Lower lobe of right lung (tissue), 2 donors: ENCODE data around the gene THBS4. TPM values are rescaled to one million over a fixed set of nuclear protein-coding genes. Genes with fewer than 3 reads are reported as not detected.
A peak's percentile ranks its signal among the peaks of the same experiment; 100 is the strongest.

ENCODE experiments used
- ATAC-seq, 2 donors: fragments of 200-7000 bp; cut with Tn5 transposase; one replicate each; pipeline ENCODE4 v1.9.1; 2020 to 2022; ENCODE audit warnings: mild to moderate bottlenecking in 2 of 2, moderate library complexity in 2 of 2
- DNase-seq: peaks from one replicate; pipeline ENCODE4 v3.0.0-alpha.2; 2020
- H3K27ac ChIP-seq: fragments of 200-600 bp; one replicate; pipeline ENCODE4 v1.8.0; 2022
- H3K27me3 ChIP-seq: fragments of 200-600 bp; one replicate; pipeline ENCODE4 v1.8.0; 2022; ENCODE audit warnings: low read depth
- H3K36me3 ChIP-seq: fragments of 200-600 bp; one replicate; pipeline ENCODE4 v1.8.0; 2022; ENCODE audit warnings: mild to moderate bottlenecking
- H3K4me1 ChIP-seq: fragments of 200-600 bp; one replicate; pipeline ENCODE4 v1.8.0; 2022
- H3K4me3 ChIP-seq: fragments of 200-600 bp; one replicate; pipeline ENCODE4 v1.8.0; 2022; ENCODE audit warnings: mild to moderate bottlenecking
- H3K9me3 ChIP-seq: fragments of 200-600 bp; one replicate; pipeline ENCODE4 v1.8.0; 2022
- CTCF ChIP-seq: fragments of 200-600 bp; IDR thresholded peaks from one replicate; pipeline ENCODE4 v1.8.0; 2022; ENCODE audit warnings: antibody characterized with exemption, mild to moderate bottlenecking
- intact Hi-C: fragments of 100-400 bp; cut with DNase I; formaldehyde crosslinking; loops from one replicate; pipeline ENCODE4 v1.11.0; 2022
- total RNA-seq: library from RNA; stranded (reverse); fragmentation: NEBNext Ultra II Directional; extraction: Animal tissue kit (Norgen Biotek cat#: 25700); gene quantifications from one replicate; pipeline ENCODE4 v1.2.1, GENCODE V29; 2021
- donor health status: DM: no; HTN: yes; CAD: no; lungs with severe emphysema.

The THBS4 gene
- total RNA-seq, 1 donor from 2014 or later, result 2.9 TPM

DNA sequence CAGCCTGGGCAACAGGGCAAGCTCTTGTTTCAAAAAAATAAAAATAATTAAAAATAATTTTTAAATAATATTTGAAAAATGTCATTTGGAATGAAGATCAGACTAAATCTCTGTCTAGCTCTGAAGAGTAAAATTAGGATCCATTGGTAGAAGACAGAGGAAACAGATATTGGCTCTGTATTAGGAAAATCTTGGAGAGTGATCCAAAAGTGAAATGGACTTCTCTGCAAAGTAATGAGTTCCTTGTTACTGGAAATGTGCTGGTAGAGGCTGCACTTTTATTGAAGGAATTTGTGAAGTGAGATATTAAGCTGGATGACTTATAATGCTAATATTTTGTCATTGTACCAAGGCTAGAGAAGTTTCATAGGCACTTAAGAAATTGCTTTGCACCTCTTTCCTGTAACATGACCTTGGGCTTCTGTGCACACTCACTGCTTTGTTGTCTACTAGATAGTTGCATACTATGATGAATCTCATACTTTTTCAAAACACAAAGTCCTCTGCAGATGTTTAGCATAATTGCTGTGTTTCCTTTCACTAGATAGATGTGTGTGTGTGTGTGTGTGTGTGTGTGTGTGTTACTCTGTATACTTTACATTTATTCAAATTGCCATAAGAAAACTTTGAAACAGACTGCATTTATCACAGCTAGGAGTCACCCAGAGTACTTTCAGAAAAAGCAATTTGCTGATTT lies 13.1 kb downstream of the THBS4 start:
- intact Hi-C loops, result no loop called here
- ATAC-seq, result no peak
- H3K27me3 ChIP-seq, result peaks cover 4% of the 10 kb centered on the region

GRCh38 chr5:80052464-80052863 lies 17.3 kb downstream of the THBS4 start:
- intact Hi-C loops, result no loop called here
- no peak overlapping the region for H3K27ac ChIP-seq
- H3K4me1 ChIP-seq, result no peaks in the 10 kb centered on the region
- H3K4me3 ChIP-seq, result no peak overlapping the region
- no peak for TF ChIP-seq CTCF
- ATAC-seq, result no peak
- DNase-seq, result no peak
- H3K27me3 ChIP-seq, result no peaks in the 10 kb centered on the region
- no peaks in the 10 kb centered on the region for H3K36me3 ChIP-seq
- no peaks in the 10 kb centered on the region for H3K9me3 ChIP-seq

More for the DNA sequence above, 13.1 kb downstream of the THBS4 start:
- no peaks in the 10 kb centered on the region for H3K9me3 ChIP-seq
- H3K36me3 ChIP-seq, result no peaks in the 10 kb centered on the region
- no peak for TF ChIP-seq CTCF
- DNase-seq, result no peak
- no peaks in the 10 kb centered on the region for H3K4me1 ChIP-seq
- no peak overlapping the region for H3K4me3 ChIP-seq
- no peak overlapping the region for H3K27ac ChIP-seq

- Histone ChIP-seq H3K27ac (no peak overlapping the region), H3K27me3 (no peaks in the 10 kb centered on the region), H3K36me3 (no peaks in the 10 kb centered on the region), H3K4me3 (no peak overlapping the region), H3K4me1 (no peaks in the 10 kb centered on the region), H3K9me3 (no peaks in the 10 kb centered on the region)
- no peak for TF ChIP-seq CTCF
- DNase-seq, result no peak
- ATAC-seq, result no peak
- intact Hi-C loops, result no loop called here
These were observed 19.5 kb downstream of the THBS4 start for GRCh38 chr5:80054682-80055081.

DNA sequence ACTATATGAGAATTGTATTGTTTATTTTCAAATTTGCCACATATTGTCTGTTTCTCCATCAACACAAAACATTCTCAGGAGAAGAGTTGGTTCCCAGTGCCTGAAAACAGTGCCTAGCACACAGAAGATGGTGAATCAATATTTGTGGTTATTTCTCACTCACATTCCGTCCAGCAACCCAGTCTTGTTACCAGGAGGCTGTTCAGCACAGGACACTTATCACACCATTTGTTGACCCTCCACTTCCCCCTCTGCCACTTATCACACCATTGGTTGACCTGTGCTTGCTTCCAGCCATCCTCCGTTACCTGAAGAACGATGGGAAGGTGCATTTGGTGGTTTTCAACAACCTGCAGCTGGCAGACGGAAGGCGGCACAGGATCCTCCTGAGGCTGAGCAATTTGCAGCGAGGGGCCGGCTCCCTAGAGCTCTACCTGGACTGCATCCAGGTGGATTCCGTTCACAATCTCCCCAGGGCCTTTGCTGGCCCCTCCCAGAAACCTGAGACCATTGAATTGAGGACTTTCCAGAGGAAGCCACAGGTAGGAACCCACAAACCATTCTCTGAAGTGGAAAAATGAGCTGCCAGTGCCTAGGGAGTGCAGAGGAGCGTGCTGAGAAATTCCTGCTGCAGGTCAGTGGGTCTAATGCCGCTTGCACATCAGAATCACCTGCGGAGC lies 20.5 kb downstream of the THBS4 start:
- H3K27ac ChIP-seq, result no peak overlapping the region
- intact Hi-C loops, result no loop called here
- no peaks in the 10 kb centered on the region for H3K9me3 ChIP-seq
- no peaks in the 10 kb centered on the region for H3K27me3 ChIP-seq
- H3K36me3 ChIP-seq, result no peaks in the 10 kb centered on the region
- ATAC-seq, result peak; percentile 74 to 86
- no peak for DNase-seq
- no peak for TF ChIP-seq CTCF
- no peak overlapping the region for H3K4me3 ChIP-seq
- no peaks in the 10 kb centered on the region for H3K4me1 ChIP-seq

DNA sequence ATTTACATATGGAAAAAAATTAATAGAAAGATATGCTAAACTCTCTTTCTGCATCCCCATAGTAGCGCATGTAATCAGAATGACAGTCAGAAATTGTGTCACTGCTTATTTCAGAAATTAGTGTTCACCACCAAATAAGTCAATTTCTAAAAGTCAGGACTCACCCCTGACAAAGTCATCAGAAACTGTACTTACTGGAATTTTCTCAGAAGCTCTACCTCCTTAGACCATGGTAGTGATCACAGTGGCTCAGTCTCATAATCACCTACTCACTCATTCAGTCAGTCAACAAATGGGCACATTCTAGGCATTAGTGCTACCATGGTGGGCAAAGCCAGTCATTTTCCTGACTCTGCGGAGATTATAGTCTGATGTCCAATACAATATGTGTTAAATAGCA lies 22.0 kb downstream of the THBS4 start:
- Histone ChIP-seq H3K36me3 (no peaks in the 10 kb centered on the region), H3K4me3 (no peak overlapping the region), H3K27me3 (no peaks in the 10 kb centered on the region), H3K4me1 (no peaks in the 10 kb centered on the region), H3K27ac (no peak overlapping the region), H3K9me3 (no peaks in the 10 kb centered on the region)
- intact Hi-C loops, result no loop called here
- TF ChIP-seq CTCF, result no peak
- DNase-seq (no peak), ATAC-seq (no peak)
